WTC11 (cell line): ENCODE measurements around the gene PRMT9. TPM values are rescaled to one million over a fixed set of nuclear protein-coding genes. Genes with fewer than 3 reads are reported as not detected.

Experiments
- ATAC-seq: fragments of 200-7000 bp; cut with Tn5 transposase; 2 replicates; pipeline ENCODE4 v1.10.0; 2021; ENCODE audit warnings: mild to moderate bottlenecking, moderate library complexity
- CTCF ChIA-PET: fragments of 300-600 bp; sonication (Branson Sonifier 250); formaldehyde crosslinking; loops from one replicate; lab custom pipeline; 2021; ENCODE audit warnings: antibody characterized with exemption; lab: Charles Lee
- POLR2A ChIA-PET: fragments of 350-600 bp; sonication (Branson Sonifier 250); formaldehyde crosslinking; loops from one replicate; lab custom pipeline; 2021; ENCODE audit warnings: antibody characterized with exemption; lab: Charles Lee
- DNase-seq: peaks from one replicate; pipeline ENCODE4 v3.0.0; 2021; ENCODE audit warnings: low spot score
- H3K27ac Mint-ChIP-seq: 2 replicates; pipeline ENCODE4 v1.8.0; 2021; ENCODE audit warnings: mixed read lengths
- H3K27me3 Mint-ChIP-seq: 2 replicates; pipeline ENCODE4 v1.8.0; 2021; ENCODE audit warnings: low read depth, mild to moderate bottlenecking, moderate library complexity, mixed read lengths
- H3K36me3 Mint-ChIP-seq: 2 replicates; pipeline ENCODE4 v1.8.0; 2021; ENCODE audit warnings: mixed read lengths
- H3K4me1 Mint-ChIP-seq: 2 replicates; pipeline ENCODE4 v1.8.0; 2022; ENCODE audit warnings: mixed read lengths
- H3K4me3 Mint-ChIP-seq: 2 replicates; pipeline ENCODE4 v1.8.0; 2021; ENCODE audit warnings: mild to moderate bottlenecking, moderate library complexity, mixed read lengths
- H3K9me3 Mint-ChIP-seq: 2 replicates; pipeline ENCODE4 v1.8.0; 2021; ENCODE audit warnings: mixed read lengths
- CREM ChIP-seq: sonication (generic); formaldehyde crosslinking; IDR thresholded peaks from 2 replicates; pipeline ENCODE4 v1.8.1; 2022; ENCODE audit warnings: mild to moderate bottlenecking, missing genetic modification reagents, moderate library complexity
- ELF4 ChIP-seq: sonication (generic); formaldehyde crosslinking; IDR thresholded peaks from 2 replicates; pipeline ENCODE4 v1.8.1; 2022; ENCODE audit warnings: low read depth, mild to moderate bottlenecking, moderate library complexity, missing genetic modification reagents
- FOXP1 ChIP-seq: sonication (generic); formaldehyde crosslinking; IDR thresholded peaks from 2 replicates; pipeline ENCODE4 v1.8.0; 2022; ENCODE audit warnings: missing genetic modification reagents, mild to moderate bottlenecking, moderate library complexity, borderline replicate concordance
- IRF2 ChIP-seq: sonication (generic); formaldehyde crosslinking; IDR thresholded peaks from 2 replicates; pipeline ENCODE4 v1.8.0; 2022; ENCODE audit warnings: low read depth, missing genetic modification reagents, borderline replicate concordance
- NFE2L1 ChIP-seq: sonication (generic); formaldehyde crosslinking; IDR thresholded peaks from 2 replicates; pipeline ENCODE4 v1.8.1; 2023; ENCODE audit warnings: missing genetic modification reagents
- NFYB ChIP-seq: sonication (generic); formaldehyde crosslinking; conservative IDR thresholded peaks from 2 replicates; pipeline ENCODE4 v1.8.0; 2022; ENCODE audit warnings: low read depth, missing genetic modification reagents
- NR2C2 ChIP-seq: sonication (generic); formaldehyde crosslinking; IDR thresholded peaks from 2 replicates; pipeline ENCODE4 v1.8.0; 2022; ENCODE audit warnings: mild to moderate bottlenecking, missing genetic modification reagents
- OVOL2 ChIP-seq: fragments of 250-450 bp; sonication (Bioruptor Pico); IDR thresholded peaks from 2 replicates; pipeline ENCODE4 v1.9.0; 2021; ENCODE audit warnings: mild to moderate bottlenecking, borderline replicate concordance
- SMAD3 ChIP-seq: sonication (generic); formaldehyde crosslinking; IDR thresholded peaks from 2 replicates; pipeline ENCODE4 v1.8.0; 2022; ENCODE audit warnings: missing genetic modification reagents, mild to moderate bottlenecking, borderline replicate concordance
- TCF7 ChIP-seq: sonication (generic); formaldehyde crosslinking; IDR thresholded peaks from 2 replicates; pipeline ENCODE4 v1.8.0; 2022; ENCODE audit warnings: mild to moderate bottlenecking, low read depth, missing genetic modification reagents, moderate library complexity
- ZNF219 ChIP-seq: sonication (generic); formaldehyde crosslinking; IDR thresholded peaks from 2 replicates; pipeline ENCODE4 v1.8.0; 2023; ENCODE audit warnings: missing genetic modification reagents, mild to moderate bottlenecking, borderline replicate concordance
- ZNF232 ChIP-seq: sonication (generic); formaldehyde crosslinking; IDR thresholded peaks from 2 replicates; pipeline ENCODE4 v1.8.0; 2022; ENCODE audit warnings: mild to moderate bottlenecking, missing genetic modification reagents
- ZNF263 ChIP-seq: sonication (generic); formaldehyde crosslinking; IDR thresholded peaks from 2 replicates; pipeline ENCODE4 v1.8.1; 2022; ENCODE audit warnings: low read depth, mild to moderate bottlenecking, moderate library complexity, missing genetic modification reagents
- ZNF671 ChIP-seq: fragments of 250-450 bp; sonication (Bioruptor Pico); IDR thresholded peaks from 2 replicates; pipeline ENCODE4 v1.8.0; 2021; ENCODE audit warnings: mild to moderate bottlenecking
- total RNA-seq: library from RNA; stranded (reverse); gene quantifications from 3 replicates; pipeline ENCODE4 v1.2.3, GENCODE V29; 2021
- TF ChIP-seq, protein P1 (sequence below): sonication (generic); formaldehyde crosslinking; IDR thresholded peaks from 2 replicates; pipeline ENCODE4 v1.8.0; 2023; ENCODE audit warnings: mild to moderate bottlenecking, missing genetic modification reagents
- TF ChIP-seq, protein P2 (sequence below): fragments of 250-450 bp; sonication (Bioruptor Pico); IDR thresholded peaks from 2 replicates; pipeline ENCODE4 v1.9.0; 2021; ENCODE audit warnings: mild to moderate bottlenecking
- TF ChIP-seq, protein P3 (sequence below): sonication (generic); formaldehyde crosslinking; IDR thresholded peaks from 2 replicates; pipeline ENCODE4 v1.8.1; 2023; ENCODE audit warnings: mild to moderate bottlenecking, moderate library complexity, missing genetic modification reagents
- TF ChIP-seq, protein P4 (sequence below): sonication (generic); formaldehyde crosslinking; IDR thresholded peaks from 2 replicates; pipeline ENCODE4 v1.8.0; 2022; ENCODE audit warnings: mild to moderate bottlenecking, missing genetic modification reagents
- TF ChIP-seq, protein P5 (sequence below): fragments of 250-450 bp; sonication (Bioruptor Pico); IDR thresholded peaks from 2 replicates; pipeline ENCODE4 v1.9.0; 2021; ENCODE audit warnings: moderate library complexity, mild to moderate bottlenecking, inconsistent platforms, borderline replicate concordance
- TF ChIP-seq, protein P6 (sequence below): sonication (generic); formaldehyde crosslinking; IDR thresholded peaks from 2 replicates; pipeline ENCODE4 v1.8.1; 2022; ENCODE audit warnings: low read depth, missing genetic modification reagents, borderline replicate concordance

Gene PRMT9
- total RNA-seq, 1 experiment from 2014 or later: 11.4 TPM

DNA sequence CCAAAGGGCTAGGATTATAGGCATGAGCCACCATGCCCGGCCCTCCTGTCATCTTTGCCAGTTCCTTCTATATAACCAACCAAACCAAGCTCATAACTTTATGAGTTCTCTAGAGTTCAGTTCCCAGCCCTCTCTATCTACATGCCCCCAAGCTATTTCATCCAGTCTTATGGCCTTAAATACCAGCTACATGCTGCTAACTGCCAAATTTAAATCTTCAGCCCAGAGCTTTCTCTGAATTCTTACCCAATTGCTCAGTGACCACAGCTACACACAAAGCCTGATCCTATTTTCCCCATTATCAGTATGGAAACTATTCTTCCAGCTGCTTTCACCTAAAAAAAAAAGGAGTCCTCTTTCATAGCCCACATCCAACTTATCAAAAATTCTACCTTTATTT lies 43.6 kb downstream of the PRMT9 start (continued):
- TF ChIP-seq SMAD3 (CRISPR knock-in tag) (no peak), CREM (CRISPR knock-in tag) (no peak), NFE2L1 (CRISPR knock-in tag) (no peak), ZNF232 (CRISPR knock-in tag) (no peak), NR2C2 (no peak)
- TF ChIP-seq, protein P1, sequence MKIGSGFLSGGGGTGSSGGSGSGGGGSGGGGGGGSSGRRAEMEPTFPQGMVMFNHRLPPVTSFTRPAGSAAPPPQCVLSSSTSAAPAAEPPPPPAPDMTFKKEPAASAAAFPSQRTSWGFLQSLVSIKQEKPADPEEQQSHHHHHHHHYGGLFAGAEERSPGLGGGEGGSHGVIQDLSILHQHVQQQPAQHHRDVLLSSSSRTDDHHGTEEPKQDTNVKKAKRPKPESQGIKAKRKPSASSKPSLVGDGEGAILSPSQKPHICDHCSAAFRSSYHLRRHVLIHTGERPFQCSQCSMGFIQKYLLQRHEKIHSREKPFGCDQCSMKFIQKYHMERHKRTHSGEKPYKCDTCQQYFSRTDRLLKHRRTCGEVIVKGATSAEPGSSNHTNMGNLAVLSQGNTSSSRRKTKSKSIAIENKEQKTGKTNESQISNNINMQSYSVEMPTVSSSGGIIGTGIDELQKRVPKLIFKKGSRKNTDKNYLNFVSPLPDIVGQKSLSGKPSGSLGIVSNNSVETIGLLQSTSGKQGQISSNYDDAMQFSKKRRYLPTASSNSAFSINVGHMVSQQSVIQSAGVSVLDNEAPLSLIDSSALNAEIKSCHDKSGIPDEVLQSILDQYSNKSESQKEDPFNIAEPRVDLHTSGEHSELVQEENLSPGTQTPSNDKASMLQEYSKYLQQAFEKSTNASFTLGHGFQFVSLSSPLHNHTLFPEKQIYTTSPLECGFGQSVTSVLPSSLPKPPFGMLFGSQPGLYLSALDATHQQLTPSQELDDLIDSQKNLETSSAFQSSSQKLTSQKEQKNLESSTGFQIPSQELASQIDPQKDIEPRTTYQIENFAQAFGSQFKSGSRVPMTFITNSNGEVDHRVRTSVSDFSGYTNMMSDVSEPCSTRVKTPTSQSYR: no peak
- TF ChIP-seq, all 79 proteins: peak for 0

DNA sequence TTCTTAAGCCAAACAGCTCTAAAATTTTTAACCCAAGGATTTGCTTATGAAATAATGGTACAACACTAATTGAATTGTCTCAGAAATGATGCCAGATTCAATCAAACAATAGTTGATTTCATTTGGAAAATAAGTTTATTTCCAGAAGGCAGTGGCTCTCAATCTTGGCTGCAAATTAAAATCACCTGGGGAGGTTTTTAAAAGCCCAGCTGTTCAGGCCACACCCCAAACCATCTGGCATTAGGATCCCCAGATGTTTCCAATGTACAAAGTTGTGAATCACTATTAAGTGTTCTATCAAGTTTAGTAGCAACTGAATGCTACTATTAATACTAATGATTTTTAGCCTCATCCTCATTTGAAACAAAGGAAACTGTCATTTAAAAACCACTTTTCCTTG lies 44.6 kb downstream of the PRMT9 start:
- ChIA-PET CTCF (interaction anchor here (0.6 to 3.9 kb wide), 2 partner anchors 91 to 227 kb away, joined by 3 to 21 read pairs; no protein-coding TSS in a partner anchor), POLR2A (no interaction called here)
- no peaks in the 10 kb centered on the region for H3K9me3 Mint-ChIP-seq
- ATAC-seq (no peak), DNase-seq (no peak)
- H3K27me3 Mint-ChIP-seq: no peaks in the 10 kb centered on the region
- TF ChIP-seq FOXP1 (no peak), ZNF671 (no peak), OVOL2 (no peak), ZNF219 (CRISPR knock-in tag) (no peak), TCF7 (no peak), ZNF232 (CRISPR knock-in tag) (no peak), NR2C2 (no peak), ELF4 (CRISPR knock-in tag) (no peak), IRF2 (CRISPR knock-in tag) (no peak), NFYB (CRISPR knock-in tag) (no peak), ZNF263 (CRISPR knock-in tag) (no peak), CREM (CRISPR knock-in tag) (no peak)
- TF ChIP-seq, protein P2, sequence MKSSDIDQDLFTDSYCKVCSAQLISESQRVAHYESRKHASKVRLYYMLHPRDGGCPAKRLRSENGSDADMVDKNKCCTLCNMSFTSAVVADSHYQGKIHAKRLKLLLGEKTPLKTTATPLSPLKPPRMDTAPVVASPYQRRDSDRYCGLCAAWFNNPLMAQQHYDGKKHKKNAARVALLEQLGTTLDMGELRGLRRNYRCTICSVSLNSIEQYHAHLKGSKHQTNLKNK (CRISPR knock-in tag): no peak
- TF ChIP-seq, protein P3, sequence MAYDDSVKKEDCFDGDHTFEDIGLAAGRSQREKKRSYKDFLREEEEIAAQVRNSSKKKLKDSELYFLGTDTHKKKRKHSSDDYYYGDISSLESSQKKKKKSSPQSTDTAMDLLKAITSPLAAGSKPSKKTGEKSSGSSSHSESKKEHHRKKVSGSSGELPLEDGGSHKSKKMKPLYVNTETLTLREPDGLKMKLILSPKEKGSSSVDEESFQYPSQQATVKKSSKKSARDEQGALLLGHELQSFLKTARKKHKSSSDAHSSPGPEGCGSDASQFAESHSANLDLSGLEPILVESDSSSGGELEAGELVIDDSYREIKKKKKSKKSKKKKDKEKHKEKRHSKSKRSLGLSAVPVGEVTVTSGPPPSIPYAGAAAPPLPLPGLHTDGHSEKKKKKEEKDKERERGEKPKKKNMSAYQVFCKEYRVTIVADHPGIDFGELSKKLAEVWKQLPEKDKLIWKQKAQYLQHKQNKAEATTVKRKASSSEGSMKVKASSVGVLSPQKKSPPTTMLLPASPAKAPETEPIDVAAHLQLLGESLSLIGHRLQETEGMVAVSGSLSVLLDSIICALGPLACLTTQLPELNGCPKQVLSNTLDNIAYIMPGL (CRISPR knock-in tag): no peak
- TF ChIP-seq, protein P4, sequence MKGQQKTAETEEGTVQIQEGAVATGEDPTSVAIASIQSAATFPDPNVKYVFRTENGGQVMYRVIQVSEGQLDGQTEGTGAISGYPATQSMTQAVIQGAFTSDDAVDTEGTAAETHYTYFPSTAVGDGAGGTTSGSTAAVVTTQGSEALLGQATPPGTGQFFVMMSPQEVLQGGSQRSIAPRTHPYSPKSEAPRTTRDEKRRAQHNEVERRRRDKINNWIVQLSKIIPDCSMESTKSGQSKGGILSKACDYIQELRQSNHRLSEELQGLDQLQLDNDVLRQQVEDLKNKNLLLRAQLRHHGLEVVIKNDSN (CRISPR knock-in tag): no peak
- TF ChIP-seq, protein P1: no peak
- TF ChIP-seq, protein P5, sequence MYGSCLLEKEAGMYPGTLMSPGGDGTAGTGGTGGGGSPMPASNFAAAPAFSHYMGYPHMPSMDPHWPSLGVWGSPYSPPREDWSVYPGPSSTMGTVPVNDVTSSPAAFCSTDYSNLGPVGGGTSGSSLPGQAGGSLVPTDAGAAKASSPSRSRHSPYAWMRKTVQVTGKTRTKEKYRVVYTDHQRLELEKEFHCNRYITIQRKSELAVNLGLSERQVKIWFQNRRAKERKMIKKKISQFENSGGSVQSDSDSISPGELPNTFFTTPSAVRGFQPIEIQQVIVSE: no peak
- TF ChIP-seq, protein P6, sequence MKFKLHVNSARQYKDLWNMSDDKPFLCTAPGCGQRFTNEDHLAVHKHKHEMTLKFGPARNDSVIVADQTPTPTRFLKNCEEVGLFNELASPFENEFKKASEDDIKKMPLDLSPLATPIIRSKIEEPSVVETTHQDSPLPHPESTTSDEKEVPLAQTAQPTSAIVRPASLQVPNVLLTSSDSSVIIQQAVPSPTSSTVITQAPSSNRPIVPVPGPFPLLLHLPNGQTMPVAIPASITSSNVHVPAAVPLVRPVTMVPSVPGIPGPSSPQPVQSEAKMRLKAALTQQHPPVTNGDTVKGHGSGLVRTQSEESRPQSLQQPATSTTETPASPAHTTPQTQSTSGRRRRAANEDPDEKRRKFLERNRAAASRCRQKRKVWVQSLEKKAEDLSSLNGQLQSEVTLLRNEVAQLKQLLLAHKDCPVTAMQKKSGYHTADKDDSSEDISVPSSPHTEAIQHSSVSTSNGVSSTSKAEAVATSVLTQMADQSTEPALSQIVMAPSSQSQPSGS: no peak
- peaks cover 38% of the 10 kb centered on the region for H3K36me3 Mint-ChIP-seq
- H3K27ac Mint-ChIP-seq: no peak overlapping the region; the same call in 1 of the 2 replicates
- peaks cover 26% of the 10 kb centered on the region for H3K4me1 Mint-ChIP-seq
- no peak overlapping the region for H3K4me3 Mint-ChIP-seq
